Osteoblast (primary cell): ENCODE data around the gene DUS1L. TPM values are rescaled to one million over a fixed set of nuclear protein-coding genes. Genes with fewer than 3 reads are reported as not detected.

Source experiments
- DNase-seq: peaks from one replicate; pipeline ENCODE4 v3.0.0; 2011; ENCODE audit warnings: low spot score, mixed read lengths; ENCODE audit not compliant: insufficient read length; ENCODE audit errors: missing footprints
- H2AFZ ChIP-seq: 2 replicates; pipeline ENCODE4 v1.6.0; 2011; ENCODE audit warnings: mild to moderate bottlenecking, low read length
- H3K27ac ChIP-seq: 2 replicates; pipeline ENCODE4 v1.5.1; 2011; ENCODE audit warnings: mild to moderate bottlenecking, low read depth, low read length, moderate library complexity
- H3K27me3 ChIP-seq: 2 replicates; pipeline ENCODE4 v1.6.0; 2012; ENCODE audit warnings: mild to moderate bottlenecking, control low read depth, inconsistent platforms, low read length, moderate library complexity; ENCODE audit not compliant: insufficient read depth
- H3K36me3 ChIP-seq: 2 replicates; pipeline ENCODE4 v1.5.1; 2011; ENCODE audit warnings: mild to moderate bottlenecking, low read length, control low read depth, moderate library complexity; ENCODE audit not compliant: insufficient read depth
- H3K4me1 ChIP-seq: 2 replicates; pipeline ENCODE4 v1.5.1; 2011; ENCODE audit warnings: mild to moderate bottlenecking, low read length, control low read depth, moderate library complexity; ENCODE audit not compliant: insufficient read depth
- H3K4me2 ChIP-seq: 2 replicates; pipeline ENCODE4 v1.6.0; 2011; ENCODE audit warnings: mild to moderate bottlenecking, low read length; ENCODE audit not compliant: insufficient read depth
- H3K4me3 ChIP-seq: fragments of 200-600 bp; sonication (generic); 3 replicates; pipeline ENCODE4 v1.5.1; 2012; ENCODE audit warnings: mild to moderate bottlenecking, low read length, inconsistent platforms; ENCODE audit not compliant: insufficient read depth
- H3K79me2 ChIP-seq: 2 replicates; pipeline ENCODE4 v1.6.0; 2012; ENCODE audit warnings: mild to moderate bottlenecking, low read length, control low read depth, inconsistent platforms; ENCODE audit not compliant: insufficient read depth
- H3K9me3 ChIP-seq: 2 replicates; pipeline ENCODE4 v1.5.1; 2011; ENCODE audit warnings: low read depth, low read length, control low read depth
- H4K20me1 ChIP-seq: 2 replicates; pipeline ENCODE4 v1.6.0; 2012; ENCODE audit warnings: mild to moderate bottlenecking, low read length, control low read depth; ENCODE audit not compliant: insufficient read depth
- CTCF ChIP-seq: IDR thresholded peaks from 2 replicates; pipeline ENCODE4 v1.5.1; 2011; ENCODE audit warnings: mild to moderate bottlenecking, low read depth, low read length, moderate library complexity; ENCODE audit errors: extremely low read depth
- total RNA-seq: library from RNA; depleted of rRNA; stranded (reverse); fragments of >200 nt; gene quantifications from 2 replicates; pipeline ENCODE4 v1.2.3, GENCODE V29; 2012

Gene DUS1L
- total RNA-seq, 1 donor = 43.8 TPM

GRCh38 chr17:82051776-82052637, 13.6 kb downstream of the DUS1L start, which contains the start of the genes GPS1 and RFNG:
GPS1 (plus strand) TSS chr17:82051898; CDS start chr17:82051932, 34 bp downstream.
RFNG (minus strand) TSS chr17:82051811; CDS start chr17:82051766, 45 bp downstream.
- Histone ChIP-seq H3K4me2 (peak within 1 kb of the TSS; percentile 81), H4K20me1 (peaks cover 4% of the 10 kb centered on the region), H3K79me2 (peaks cover 46% of the 10 kb centered on the region), H3K36me3 (peaks cover 45% of the 10 kb centered on the region), H3K27me3 (no peaks in the 10 kb centered on the region), H3K4me3 (peak within 1 kb of the TSS; percentile 91), H3K27ac (peak within 1 kb of the TSS; percentile 37), H2AFZ (peak within 1 kb of the TSS; percentile 17), H3K9me3 (no peaks in the 10 kb centered on the region), H3K4me1 (peaks cover 12% of the 10 kb centered on the region)
- no peak for TF ChIP-seq CTCF
- peak; percentile 100 for DNase-seq

DNA sequence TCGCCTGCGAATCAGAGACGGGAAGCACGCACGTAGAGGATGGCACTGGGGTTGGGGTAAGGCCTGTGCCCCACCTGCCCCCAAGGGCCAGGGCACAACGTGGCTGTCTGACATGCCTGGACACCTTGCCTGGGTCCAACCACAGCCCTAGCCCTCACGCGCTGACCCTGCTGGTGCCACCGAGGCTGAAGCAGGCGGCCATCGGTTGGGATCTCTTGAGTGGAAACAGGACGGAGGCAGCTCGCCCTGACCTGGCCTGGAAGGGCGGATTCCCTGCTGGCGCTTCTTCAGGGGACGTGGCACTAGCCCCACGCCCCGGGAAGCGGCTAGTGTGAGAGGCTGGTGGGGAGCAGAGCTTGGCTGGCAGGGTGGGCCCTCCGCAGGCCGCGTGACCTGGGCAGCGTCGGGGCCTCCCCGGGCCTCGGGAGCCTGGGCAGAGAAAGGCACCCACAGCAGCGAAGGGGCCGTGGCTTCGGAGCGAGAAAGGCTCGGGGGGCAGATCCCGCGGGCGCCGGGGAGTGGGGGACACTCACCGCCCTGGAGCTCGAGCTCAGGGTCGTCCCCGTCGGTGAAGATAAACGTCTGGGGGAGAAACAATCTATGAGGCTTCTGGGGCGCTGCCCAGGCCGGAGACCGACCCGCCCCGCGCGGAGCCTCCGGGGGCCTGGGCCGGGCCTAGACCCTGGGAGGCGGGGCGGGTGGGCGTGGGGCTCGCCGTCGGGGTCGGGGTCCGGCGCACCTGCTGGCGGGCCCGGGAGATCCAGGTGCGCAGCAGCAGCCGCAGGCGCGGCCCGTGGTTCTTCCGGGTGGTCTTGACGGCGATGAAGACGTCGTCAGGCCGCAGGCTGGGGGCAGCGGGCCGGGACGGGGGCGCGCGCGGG, 14.6 kb downstream of the DUS1L start:
- Histone ChIP-seq H3K4me2 (peak overlapping the region; percentile 69), H3K4me3 (peak overlapping the region; percentile 91), H4K20me1 (peaks cover 4% of the 10 kb centered on the region), H3K27me3 (no peaks in the 10 kb centered on the region), H3K79me2 (peaks cover 46% of the 10 kb centered on the region), H3K9me3 (no peaks in the 10 kb centered on the region), H2AFZ (peak overlapping the region; percentile 17), H3K27ac (peak overlapping the region; percentile 7), H3K36me3 (peaks cover 45% of the 10 kb centered on the region), H3K4me1 (peaks cover 12% of the 10 kb centered on the region)
- no peak for TF ChIP-seq CTCF
- DNase-seq = peak; percentile 96

DNA sequence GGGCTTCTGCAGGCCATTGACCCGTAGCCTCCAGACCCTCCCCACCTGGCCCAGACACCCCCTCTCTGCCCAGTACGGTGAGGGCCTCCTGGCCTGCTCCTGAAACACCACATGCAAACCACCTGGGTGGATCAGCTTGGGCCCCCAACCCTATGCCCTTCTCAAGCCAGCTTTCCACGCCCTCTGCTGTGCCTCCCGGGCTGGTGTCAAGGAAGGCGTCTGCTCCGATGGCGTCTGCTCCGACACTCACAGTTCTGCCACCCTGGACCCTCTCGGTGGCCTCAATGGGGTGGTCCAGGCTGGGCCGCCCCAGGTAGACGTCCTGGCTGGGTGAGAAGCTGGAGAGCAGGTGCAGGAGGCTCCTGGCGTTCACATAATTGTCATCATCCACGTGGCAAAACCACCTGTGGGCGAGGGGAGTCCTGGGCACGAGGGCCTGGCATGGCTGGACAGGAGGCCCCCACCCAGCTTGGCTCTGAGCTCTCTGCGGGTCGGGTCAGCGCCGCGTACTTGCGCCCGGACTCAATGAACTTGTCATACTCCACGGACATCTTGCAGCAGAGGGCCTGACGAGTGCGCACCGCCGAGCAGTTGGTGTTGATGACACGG, 15.3 kb downstream of the DUS1L start:
- Histone ChIP-seq H3K36me3 (peaks cover 45% of the 10 kb centered on the region), H3K4me3 (peak overlapping the region; percentile 91), H2AFZ (peak overlapping the region; percentile 17), H3K4me2 (peak overlapping the region; percentile 69), H3K9me3 (no peaks in the 10 kb centered on the region), H3K27ac (peak overlapping the region; percentile 7), H3K4me1 (peaks cover 12% of the 10 kb centered on the region), H4K20me1 (peaks cover 4% of the 10 kb centered on the region), H3K79me2 (peaks cover 46% of the 10 kb centered on the region), H3K27me3 (no peaks in the 10 kb centered on the region)
- peak; percentile 84 for DNase-seq
- no peak for TF ChIP-seq CTCF
